Measurements from ENCODE around the gene PRR23A.

The PRR23A gene

GRCh38 chr3:138975351-138975750, 30.7 kb downstream of the PRR23A start:
- in situ Hi-C loops (cut with MboI; ENCODE audit: low sequenced_read_pairs, unreplicated experiment) = no loop called here
- no peak for TF ChIP-seq CTCF (IDR thresholded peaks at IDR 0.05; ENCODE audit: borderline replicate concordance, control extremely low read depth, extremely low read depth, insufficient read depth, missing control alignments)
- DNase-seq (ENCODE audit: low spot score) = no peak

DNA sequence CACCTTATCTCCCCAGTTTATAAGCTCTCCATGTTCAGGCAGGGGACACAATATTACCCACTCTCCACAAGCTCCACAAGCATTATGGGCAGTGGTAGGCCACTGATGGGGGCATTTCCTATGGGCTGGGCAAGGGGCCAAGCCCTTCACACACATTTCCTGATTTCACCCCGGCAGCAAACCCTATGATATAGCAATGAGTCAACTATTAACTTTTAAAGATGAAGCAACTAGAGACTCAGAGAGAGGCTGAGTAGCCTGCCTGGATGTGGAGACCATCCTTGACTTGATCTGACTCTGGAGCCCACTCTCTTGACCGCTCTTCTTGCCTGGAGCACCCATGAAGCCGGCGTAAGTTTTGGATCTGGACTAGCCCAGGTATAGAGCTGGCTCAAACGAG, 31.6 kb downstream of the PRR23A start:
- DNase-seq (ENCODE audit: low spot score) = no peak
- no peak for TF ChIP-seq CTCF (IDR thresholded peaks at IDR 0.05; ENCODE audit: borderline replicate concordance, control extremely low read depth, extremely low read depth, insufficient read depth, missing control alignments)
- in situ Hi-C loops (cut with MboI; ENCODE audit: low sequenced_read_pairs, unreplicated experiment) = no loop called here

GRCh38 chr3:138972941-138973340, 33.1 kb downstream of the PRR23A start:
- in situ Hi-C loops (cut with MboI; ENCODE audit: low sequenced_read_pairs, unreplicated experiment) = no loop called here
- TF ChIP-seq CTCF (IDR thresholded peaks at IDR 0.05; ENCODE audit: borderline replicate concordance, control extremely low read depth, extremely low read depth, insufficient read depth, missing control alignments) = no peak
- no peak for DNase-seq (ENCODE audit: low spot score)

GRCh38 chr3:138971766-138972320, 34.2 kb downstream of the PRR23A start:
- TF ChIP-seq CTCF (IDR thresholded peaks at IDR 0.05; ENCODE audit: borderline replicate concordance, control extremely low read depth, extremely low read depth, insufficient read depth, missing control alignments) = no peak

DNA sequence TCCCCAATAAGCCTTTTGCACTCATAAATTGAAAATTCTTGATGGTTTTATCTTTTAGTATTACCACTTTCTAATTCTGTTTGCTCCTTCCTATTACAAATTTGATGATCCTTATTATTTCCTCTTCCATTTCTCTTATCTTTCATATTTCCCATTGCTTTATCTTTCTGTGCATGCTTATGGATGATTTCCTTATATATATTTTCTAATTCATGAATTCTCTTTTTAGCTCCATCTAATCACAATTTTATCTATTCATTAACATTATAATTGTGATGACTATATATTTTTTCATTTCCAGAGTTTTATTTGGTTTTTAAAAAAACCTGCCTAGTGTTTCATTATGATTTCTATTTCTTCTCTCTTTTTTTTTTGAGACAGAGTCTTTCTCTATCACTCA, 41.1 kb downstream of the PRR23A start:
- no peak for DNase-seq (ENCODE audit: low spot score)
- TF ChIP-seq CTCF (IDR thresholded peaks at IDR 0.05; ENCODE audit: borderline replicate concordance, control extremely low read depth, extremely low read depth, insufficient read depth, missing control alignments) = no peak
- in situ Hi-C loops (cut with MboI; ENCODE audit: low sequenced_read_pairs, unreplicated experiment) = no loop called here

More at GRCh38 chr3:138971766-138972320, 34.2 kb downstream of the PRR23A start:
- no peak for DNase-seq (ENCODE audit: low spot score)
- in situ Hi-C loops (cut with MboI; ENCODE audit: low sequenced_read_pairs, unreplicated experiment) = no loop called here

- in situ Hi-C loops (cut with MboI; ENCODE audit: low sequenced_read_pairs, unreplicated experiment) = no loop called here
- no peak for TF ChIP-seq CTCF (IDR thresholded peaks at IDR 0.05; ENCODE audit: borderline replicate concordance, control extremely low read depth, extremely low read depth, insufficient read depth, missing control alignments)
- DNase-seq (ENCODE audit: low spot score) = no peak
Measured at GRCh38 chr3:138964264-138964663, 41.8 kb downstream of the PRR23A start.
